K562 (cell line): ENCODE measurements around the gene FARSA. TPM values are rescaled to one million over a fixed set of nuclear protein-coding genes. Genes with fewer than 3 reads are reported as not detected.

Experiments
- ATF3 ChIP-seq, 2 experiments: fragments of 450-650 bp in 1 of 2; sonication (generic) in 1 of 2; formaldehyde crosslinking in 1 of 2; IDR thresholded peaks in 1 of 2; conservative IDR thresholded peaks in 1 of 2; 2 replicates each; pipeline versions ENCODE4 v1.6.1 to v1.8.1; 2016 to 2023; ENCODE audit warnings: mild to moderate bottlenecking in 2 of 2, moderate library complexity in 2 of 2, inconsistent platforms in 1 of 2, missing genetic modification reagents in 1 of 2
- DPF2 ChIP-seq: fragments of 450-650 bp; IDR thresholded peaks from 2 replicates; pipeline ENCODE4 v1.6.1; 2016
- E2F8 ChIP-seq: fragments of 450-650 bp; IDR thresholded peaks from 2 replicates; pipeline ENCODE4 v1.7.1; 2018; ENCODE audit warnings: mild to moderate bottlenecking, low read depth; ENCODE audit not compliant: partially characterized antibody
- ELF2 ChIP-seq: fragments of 250-450 bp; sonication (Bioruptor Pico); IDR thresholded peaks from 2 replicates; pipeline ENCODE4 v1.5.0; 2021; ENCODE audit warnings: mild to moderate bottlenecking
- GTF2F1 ChIP-seq: IDR thresholded peaks from 2 replicates; pipeline ENCODE4 v1.6.1; 2011; ENCODE audit warnings: low read depth, low read length, improper control_type of control experiment
- MCM7 ChIP-seq, 2 experiments: fragments of 450-650 bp; IDR thresholded peaks; 2 replicates each; pipeline ENCODE4 v1.6.1; 2016 to 2018
- MTF1 ChIP-seq: fragments of 250-450 bp; sonication (Bioruptor Pico); IDR thresholded peaks from 2 replicates; pipeline ENCODE4 v1.9.0; 2021; ENCODE audit warnings: moderate library complexity, mild to moderate bottlenecking, inconsistent platforms, borderline replicate concordance
- NFXL1 ChIP-seq: fragments of 450-650 bp; formaldehyde crosslinking; IDR thresholded peaks from 2 replicates; pipeline ENCODE4 v1.4.0; 2021; ENCODE audit warnings: mild to moderate bottlenecking
- PBX2 ChIP-seq, 2 experiments: IDR thresholded peaks in 1 of 2; conservative IDR thresholded peaks in 1 of 2; 2 replicates each; pipeline ENCODE4 v1.6.1; 2016; ENCODE audit warnings: low read depth in 2 of 2, mild to moderate bottlenecking in 1 of 2, missing compliant biosample characterization in 1 of 2, missing genetic modification characterization in 1 of 2, moderate library complexity in 1 of 2
- PURB ChIP-seq: sonication (generic); formaldehyde crosslinking; IDR thresholded peaks from 2 replicates; pipeline ENCODE4 v1.9.0; 2021; ENCODE audit warnings: low read depth, mild to moderate bottlenecking, missing genetic modification reagents
- RNF219 ChIP-seq: fragments of 250-450 bp; sonication (Bioruptor Pico); IDR thresholded peaks from 2 replicates; pipeline ENCODE4 v1.5.0; 2022; ENCODE audit warnings: mild to moderate bottlenecking
- TCF7 ChIP-seq: sonication (generic); IDR thresholded peaks from 2 replicates; pipeline ENCODE4 v1.6.1; 2016; ENCODE audit warnings: antibody characterized with exemption, borderline replicate concordance
- ZNF12 ChIP-seq: sonication (generic); formaldehyde crosslinking; IDR thresholded peaks from 2 replicates; pipeline ENCODE4 v1.4.0; 2020; ENCODE audit warnings: mild to moderate bottlenecking, missing genetic modification reagents
- ZNF274 ChIP-seq: IDR thresholded peaks from 2 replicates; pipeline ENCODE4 v1.6.1; 2011; ENCODE audit warnings: low read depth, mild to moderate bottlenecking, low read length, moderate library complexity, borderline replicate concordance
- ZNF277 ChIP-seq: fragments of 250-450 bp; sonication (Bioruptor Pico); IDR thresholded peaks from 2 replicates; pipeline ENCODE4 v1.8.0; 2022; ENCODE audit warnings: inconsistent platforms, mild to moderate bottlenecking, moderate library complexity, borderline replicate concordance
- ZNF785 ChIP-seq: fragments of 250-450 bp; sonication (Bioruptor Pico); IDR thresholded peaks from 2 replicates; pipeline ENCODE4 v1.4.0; 2020; ENCODE audit warnings: mild to moderate bottlenecking
- polyA plus RNA-seq, 8 experiments: library from polyadenylated mRNA; depleted of rRNA in 4 of 8; stranded (reverse) in 5 of 8; unstranded in 3 of 8; fragments of >200 nt; fragmentation: Nextera tagmentation in 2 of 8; fragmentation: Illumina TruSeq in 1 of 8; extraction: Ambion mirVana in 2 of 8; extraction: Trizol in 1 of 8; gene quantifications; 2 replicates each; pipeline versions ENCODE4 v1.2.1 to v1.2.3, GENCODE V29; 2011 to 2014; ENCODE audit warnings: inconsistent platforms in 1 of 8, missing spikeins in 1 of 8
- total RNA-seq, 7 experiments: library from RNA; depleted of rRNA in 6 of 7; stranded (reverse); fragments of >200 nt in 6 of 7; fragmentation: Illumina TruSeq in 2 of 7; extraction: Trizol in 2 of 7; gene quantifications; 2 replicates each; pipeline versions ENCODE4 v1.2.1 to v1.2.3, GENCODE V29; 2011 to 2021; ENCODE audit warnings: low replicate concordance in 1 of 7

FARSA gene
- total and polyA plus RNA-seq, 9 of the 15 experiments (the other 6 are each of a cell fraction or from before 2014, with no cell fraction given): 25.2 to 237 (median 89.6) TPM

- TF ChIP-seq GTF2F1 (no peak), PBX2 (CRISPR knock-in tag; IDR thresholded peaks at IDR 0.05; ENCODE audit: low read depth) (no peak), PBX2 (tag; conservative IDR thresholded peaks at IDR 0.05; ENCODE audit: low read depth) (no peak), ZNF277 (CRISPR knock-in tag) (no peak), ZNF274 (no peak), ELF2 (CRISPR knock-in tag) (no peak), DPF2 (0 out of 2 replicates have a peak, but pooled peaks have one; percentile 41), MCM7 (IDR thresholded peaks at IDR 0.05) (no peak), NFXL1 (no peak; the same call in 1 of the 2 replicates), ATF3 (IDR thresholded peaks at IDR 0.05) (no peak), ATF3 (CRISPR knock-in tag; conservative IDR thresholded peaks at IDR 0.05) (peak; percentile 37; the same call in 1 of the 2 replicates), PURB (CRISPR knock-in tag) (no peak), MTF1 (CRISPR knock-in tag) (no peak), RNF219 (no peak), ZNF12 (no peak), TCF7 (no peak), ZNF785 (CRISPR knock-in tag) (no peak), E2F8 (peak; percentile 50)
Observed at GRCh38 chr19:12884926-12885748, 48.4 kb downstream of the FARSA start (continued).
